IPS-20b (cell line): ENCODE results near the gene ACSS1.

ENCODE experiments used
- H3K27ac ChIP-seq: one replicate; pipeline ENCODE4 v1.5.1; 2013; ENCODE audit warnings: low read length
- H3K27me3 ChIP-seq: 2 replicates; pipeline ENCODE4 v1.6.1; 2013; ENCODE audit warnings: mild to moderate bottlenecking, low read length, inconsistent platforms; ENCODE audit not compliant: insufficient read depth
- H3K36me3 ChIP-seq: 2 replicates; pipeline ENCODE4 v1.6.1; 2013; ENCODE audit warnings: low read depth, mild to moderate bottlenecking, inconsistent platforms, low read length, moderate library complexity; ENCODE audit not compliant: insufficient read depth
- H3K4me1 ChIP-seq: 2 replicates; pipeline ENCODE4 v1.6.1; 2013; ENCODE audit warnings: mild to moderate bottlenecking, control low read depth, inconsistent platforms, low read length, moderate library complexity; ENCODE audit not compliant: insufficient read depth
- H3K4me3 ChIP-seq: 2 replicates; pipeline ENCODE4 v1.5.1; 2013; ENCODE audit warnings: mild to moderate bottlenecking, low read length, inconsistent platforms
- H3K9ac ChIP-seq: 2 replicates; pipeline ENCODE4 v1.6.1; 2013; ENCODE audit warnings: low read depth, mild to moderate bottlenecking, inconsistent platforms, low read length, moderate library complexity
- H3K9me3 ChIP-seq: 2 replicates; pipeline ENCODE4 v1.6.1; 2013; ENCODE audit warnings: mild to moderate bottlenecking, low read depth, low read length, inconsistent platforms; ENCODE audit not compliant: insufficient read depth

Gene ACSS1

DNA sequence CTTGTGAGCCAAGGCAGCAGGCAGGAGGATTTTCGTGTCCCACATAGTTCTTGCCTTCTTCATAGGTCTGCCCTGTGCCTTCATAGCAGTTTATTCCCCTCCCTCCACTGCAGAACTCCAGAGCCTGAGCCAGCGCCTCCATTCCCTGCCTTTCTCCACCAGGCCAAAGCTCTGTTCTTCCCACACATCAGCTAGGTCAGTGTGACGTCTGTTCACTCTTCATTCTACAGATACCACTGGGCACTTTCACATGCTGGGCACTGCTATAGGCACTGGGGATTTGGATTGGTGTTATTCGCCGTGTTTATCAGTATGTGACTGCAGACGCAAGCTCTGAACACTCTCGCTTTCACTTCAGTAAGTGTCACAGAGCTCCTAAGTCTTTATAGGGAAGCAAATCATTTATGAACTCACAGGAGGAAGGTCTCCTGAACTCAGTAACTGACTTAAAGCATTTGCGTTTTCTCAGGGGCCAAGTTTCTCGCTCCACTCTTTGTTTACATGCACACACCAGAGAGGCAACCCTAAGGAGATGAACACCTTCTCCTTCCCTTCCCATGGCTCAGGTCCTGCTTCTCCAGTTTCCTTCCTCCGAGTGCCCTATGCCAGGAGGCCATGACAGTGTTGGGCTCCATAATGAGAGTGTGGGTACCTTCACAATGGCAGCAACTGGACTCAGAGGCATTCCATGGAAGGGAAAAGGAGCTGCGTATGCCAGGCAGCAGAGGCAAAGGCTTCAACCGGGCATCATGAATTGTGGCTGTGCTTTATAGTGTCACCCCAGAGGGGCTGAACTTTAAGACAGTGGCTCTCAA, 59.1 kb downstream of the ACSS1 start:
- H3K4me3 ChIP-seq: no peak overlapping the region

GRCh38 chr20:24998121-24998520, 59.8 kb downstream of the ACSS1 start:
- H3K27me3 ChIP-seq: peaks cover 26% of the 10 kb centered on the region
- no peaks in the 10 kb centered on the region for H3K36me3 ChIP-seq
- H3K9me3 ChIP-seq: no peaks in the 10 kb centered on the region
- H3K27ac ChIP-seq: no peak overlapping the region
- H3K4me3 ChIP-seq: no peak overlapping the region
- H3K9ac ChIP-seq: no peak overlapping the region
- peaks cover under 1% of the 10 kb centered on the region; the same call in 1 of the 2 replicates for H3K4me1 ChIP-seq

More for the DNA sequence above, 59.1 kb downstream of the ACSS1 start:
- Histone ChIP-seq H3K27ac (no peak overlapping the region), H3K9me3 (no peaks in the 10 kb centered on the region), H3K27me3 (peaks cover 26% of the 10 kb centered on the region), H3K36me3 (no peaks in the 10 kb centered on the region), H3K4me1 (no peaks in the 10 kb centered on the region), H3K9ac (no peak overlapping the region)

DNA sequence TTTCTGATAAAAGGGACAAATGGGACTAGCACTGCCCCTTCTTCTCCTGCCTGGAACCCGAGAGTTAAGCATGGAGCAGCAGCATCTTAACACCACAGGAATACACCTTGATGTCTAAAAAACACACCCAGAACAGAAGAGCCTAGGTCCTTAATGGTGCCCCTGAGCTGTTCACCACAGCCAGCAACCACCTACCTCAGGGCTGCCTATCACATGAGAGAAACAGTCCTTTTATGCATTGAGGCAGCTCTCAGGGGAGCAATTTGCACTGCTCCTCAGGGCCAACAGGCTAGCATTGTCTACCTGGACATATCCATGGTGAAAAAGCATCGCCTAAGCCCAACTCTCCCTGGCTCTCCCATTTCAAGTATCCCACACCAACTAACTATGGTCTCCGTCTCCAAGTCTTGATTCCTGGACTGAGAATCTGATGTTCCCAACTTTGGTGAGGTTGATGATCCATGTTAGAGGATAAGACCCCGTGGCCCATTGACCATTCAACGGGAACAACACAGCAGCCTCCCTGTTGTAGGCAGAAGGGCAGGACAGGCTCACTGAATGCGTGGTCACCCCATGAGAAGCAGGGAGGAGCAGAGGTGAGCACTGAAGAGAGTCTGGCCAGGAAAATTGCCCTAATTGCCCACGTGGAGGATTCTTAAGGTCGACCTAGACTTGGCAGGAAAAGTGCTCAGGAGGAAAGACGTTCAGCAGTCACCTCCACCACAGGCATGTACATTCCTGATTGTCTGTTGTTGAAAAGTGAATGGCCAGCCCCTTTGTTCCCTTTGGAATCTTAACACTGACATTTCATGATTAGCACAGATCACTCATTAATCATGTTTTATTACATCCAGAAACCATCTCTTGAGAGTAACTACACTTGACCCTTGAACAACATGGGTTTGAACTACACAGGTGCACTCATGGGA, 61.2 kb downstream of the ACSS1 start:
- H3K4me1 ChIP-seq: peaks cover 2% of the 10 kb centered on the region; the same call in 1 of the 2 replicates
- no peak overlapping the region for H3K9ac ChIP-seq
- H3K36me3 ChIP-seq: no peaks in the 10 kb centered on the region
- H3K9me3 ChIP-seq: no peaks in the 10 kb centered on the region
- H3K27me3 ChIP-seq: peaks cover 26% of the 10 kb centered on the region
- no peak overlapping the region for H3K27ac ChIP-seq
- H3K4me3 ChIP-seq: no peak overlapping the region

GRCh38 chr20:24995741-24996448, 62.0 kb downstream of the ACSS1 start:
- no peaks in the 10 kb centered on the region for H3K36me3 ChIP-seq
- no peaks in the 10 kb centered on the region for H3K9me3 ChIP-seq
- H3K4me3 ChIP-seq: no peak overlapping the region
- peaks cover 2% of the 10 kb centered on the region; the same call in 1 of the 2 replicates for H3K4me1 ChIP-seq
- H3K27ac ChIP-seq: no peak overlapping the region
- H3K9ac ChIP-seq: no peak overlapping the region
- H3K27me3 ChIP-seq: peaks cover 26% of the 10 kb centered on the region

GRCh38 chr20:24994470-24995368, 63.2 kb downstream of the ACSS1 start:
- Histone ChIP-seq H3K4me3 (no peak overlapping the region), H3K36me3 (no peaks in the 10 kb centered on the region), H3K4me1 (peaks cover 2% of the 10 kb centered on the region; the same call in 1 of the 2 replicates), H3K9ac (no peak overlapping the region), H3K27me3 (peaks cover 20% of the 10 kb centered on the region; the same call in 1 of the 2 replicates), H3K9me3 (no peaks in the 10 kb centered on the region), H3K27ac (no peak overlapping the region)

GRCh38 chr20:24994186-24994465, 63.8 kb downstream of the ACSS1 start:
- H3K27ac ChIP-seq: no peak overlapping the region
- H3K27me3 ChIP-seq: peaks cover 15% of the 10 kb centered on the region; the same call in 1 of the 2 replicates
- no peak overlapping the region for H3K9ac ChIP-seq
- no peaks in the 10 kb centered on the region for H3K36me3 ChIP-seq
- H3K4me1 ChIP-seq: peaks cover 2% of the 10 kb centered on the region; the same call in 1 of the 2 replicates
- H3K4me3 ChIP-seq: no peak overlapping the region
- H3K9me3 ChIP-seq: no peaks in the 10 kb centered on the region

DNA sequence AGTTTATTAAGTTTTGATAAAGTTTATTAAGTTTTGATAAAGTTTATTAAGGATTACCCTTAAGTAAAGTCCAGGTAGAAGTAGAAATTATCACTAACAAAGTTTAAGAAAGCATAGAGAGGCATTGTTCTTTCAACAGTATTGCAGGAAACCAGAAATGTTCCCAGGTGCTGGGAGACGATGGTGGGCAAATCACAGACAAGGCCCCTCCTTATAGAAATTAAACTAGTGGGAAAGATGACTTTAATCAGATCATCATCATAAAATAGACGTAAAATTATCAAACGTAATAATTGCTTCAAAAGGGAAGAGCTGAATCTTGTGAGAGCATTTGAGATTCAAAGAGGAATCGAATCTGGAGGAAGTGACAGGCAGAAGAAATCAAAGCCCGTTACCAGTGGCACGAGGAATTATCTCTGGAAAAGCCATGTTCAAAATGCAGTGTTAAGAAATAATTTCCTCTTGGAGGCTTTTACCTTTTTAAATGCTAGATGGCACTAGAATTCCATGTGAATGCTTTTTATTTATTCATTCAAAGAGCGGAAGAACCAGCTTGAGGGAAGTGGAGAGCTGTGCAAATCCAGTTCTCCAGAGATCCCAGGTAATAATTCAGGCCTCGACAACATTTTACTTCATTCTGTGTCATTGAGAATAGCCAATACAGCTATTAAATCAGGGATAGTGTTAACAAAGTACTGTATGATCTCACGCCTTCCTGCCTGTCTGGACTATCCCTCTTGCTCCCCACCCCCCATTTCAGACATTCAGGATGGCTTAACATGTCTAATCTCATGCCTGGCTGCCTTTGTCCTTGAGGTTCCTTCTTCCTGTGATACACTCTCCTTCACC, 64.4 kb downstream of the ACSS1 start:
- Histone ChIP-seq H3K4me3 (peak overlapping the region; percentile 92), H3K4me1 (peaks cover 2% of the 10 kb centered on the region; the same call in 1 of the 2 replicates), H3K9ac (peak overlapping the region; percentile 86; the same call in 1 of the 2 replicates), H3K36me3 (no peaks in the 10 kb centered on the region), H3K27me3 (peaks cover 9% of the 10 kb centered on the region; the same call in 1 of the 2 replicates), H3K27ac (no peak overlapping the region), H3K9me3 (no peaks in the 10 kb centered on the region)

- H3K9ac ChIP-seq: peak within 1 kb of the TSS; percentile 86
- 0 out of 2 replicates have a peak, but pooled peaks cover under 1% of the 10 kb centered on the region for H3K27me3 ChIP-seq
- H3K36me3 ChIP-seq: no peaks in the 10 kb centered on the region
- H3K9me3 ChIP-seq: no peaks in the 10 kb centered on the region
- H3K4me3 ChIP-seq: peak within 1 kb of the TSS; percentile 92
- peak within 1 kb of the TSS; percentile 32 for H3K27ac ChIP-seq
- H3K4me1 ChIP-seq: peaks cover 2% of the 10 kb centered on the region; the same call in 1 of the 2 replicates
Measured at GRCh38 chr20:24992487-24993205, 65.3 kb downstream of the ACSS1 start, which contains the start of gene APMAP. TSS of gene APMAP (minus strand) at chr20:24992751. CDS start at chr20:24992688, 63 bp downstream.

DNA sequence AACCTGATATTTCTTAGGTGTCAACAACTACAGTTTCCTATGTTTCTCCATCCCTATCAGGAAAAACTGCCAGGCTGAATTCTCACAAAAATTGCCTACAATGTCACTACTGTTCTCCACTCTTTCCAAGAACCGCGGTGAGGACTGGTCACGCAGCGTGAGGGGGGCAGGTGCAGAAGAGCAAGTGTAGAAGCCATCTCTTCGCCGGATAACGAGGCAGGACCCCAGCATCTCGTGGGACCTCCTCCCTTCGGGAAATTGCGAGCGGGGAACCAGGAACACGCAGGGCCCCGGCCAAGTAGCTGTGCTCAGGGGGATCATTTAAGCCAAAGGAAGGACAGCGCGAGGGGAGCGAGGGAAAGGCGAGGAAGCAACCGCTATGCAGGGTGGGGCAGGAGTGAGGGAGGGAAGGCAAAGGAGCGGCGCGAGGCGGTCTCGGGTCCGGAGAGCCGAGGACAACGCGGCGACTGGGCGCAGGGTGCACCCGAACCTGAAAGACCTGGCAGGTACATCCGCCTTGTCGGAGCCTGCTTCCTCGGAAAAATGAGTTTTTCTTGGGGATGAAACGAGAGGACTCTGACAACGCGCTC, 65.9 kb downstream of the ACSS1 start:
- Histone ChIP-seq H3K9ac (peak overlapping the region; percentile 86; the same call in 1 of the 2 replicates), H3K4me3 (peak overlapping the region; percentile 92), H3K27me3 (no peaks in the 10 kb centered on the region), H3K9me3 (no peaks in the 10 kb centered on the region), H3K4me1 (peaks cover 2% of the 10 kb centered on the region; the same call in 1 of the 2 replicates), H3K27ac (no peak overlapping the region), H3K36me3 (no peaks in the 10 kb centered on the region)
